SW 1271 (cell line): ENCODE data around the gene MAP3K8.
"Not testable (repeated sequence)": the region's sequence is repeated elsewhere in the genome, so short reads cannot be mapped to it uniquely, and the experiment has no call there.

Experiments
- DNase-seq, 2 experiments: peaks; one replicate each; lab custom pipeline; 2025; lab: John Stamatoyannopoulos, UW

Gene MAP3K8

DNA sequence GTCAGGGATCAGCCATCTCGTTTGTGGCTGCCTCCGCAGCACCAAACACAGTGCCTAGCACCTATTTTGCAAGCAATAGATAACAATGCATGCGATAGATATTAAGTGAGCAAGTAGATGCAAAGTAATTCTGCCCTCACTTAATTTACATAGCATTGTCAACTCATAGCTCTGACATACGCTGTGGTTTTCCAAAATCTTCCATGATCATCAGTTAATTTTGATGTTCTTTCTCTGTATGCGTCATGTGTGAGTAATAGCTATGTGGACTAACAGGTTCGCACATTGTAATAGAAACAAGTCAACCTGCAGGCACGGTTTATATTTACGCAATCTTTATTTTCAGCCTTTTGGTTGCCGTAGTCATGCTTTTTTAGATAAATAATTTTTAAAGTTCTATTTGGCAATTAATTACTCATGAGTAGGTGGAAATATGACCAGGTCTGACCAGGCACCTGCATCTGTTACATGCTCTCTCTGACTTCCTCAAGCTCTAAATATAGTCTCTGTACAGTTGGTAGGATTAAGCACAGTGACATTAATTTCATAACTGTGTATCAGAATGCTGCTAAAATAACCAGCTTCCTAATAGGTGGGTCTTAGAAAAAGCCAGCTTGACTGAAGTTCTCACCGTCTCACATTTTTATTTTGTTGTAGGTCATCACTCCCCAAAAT, 13.3 kb downstream of the MAP3K8 start:
- DNase-seq, result no peak

- DNase-seq, result no peak
These were observed 14.1 kb downstream of the MAP3K8 start for GRCh38 chr10:30448092-30448491.

- DNase-seq, result no peak
These were observed 20.0 kb downstream of the MAP3K8 start for GRCh38 chr10:30453764-30454527.

DNA sequence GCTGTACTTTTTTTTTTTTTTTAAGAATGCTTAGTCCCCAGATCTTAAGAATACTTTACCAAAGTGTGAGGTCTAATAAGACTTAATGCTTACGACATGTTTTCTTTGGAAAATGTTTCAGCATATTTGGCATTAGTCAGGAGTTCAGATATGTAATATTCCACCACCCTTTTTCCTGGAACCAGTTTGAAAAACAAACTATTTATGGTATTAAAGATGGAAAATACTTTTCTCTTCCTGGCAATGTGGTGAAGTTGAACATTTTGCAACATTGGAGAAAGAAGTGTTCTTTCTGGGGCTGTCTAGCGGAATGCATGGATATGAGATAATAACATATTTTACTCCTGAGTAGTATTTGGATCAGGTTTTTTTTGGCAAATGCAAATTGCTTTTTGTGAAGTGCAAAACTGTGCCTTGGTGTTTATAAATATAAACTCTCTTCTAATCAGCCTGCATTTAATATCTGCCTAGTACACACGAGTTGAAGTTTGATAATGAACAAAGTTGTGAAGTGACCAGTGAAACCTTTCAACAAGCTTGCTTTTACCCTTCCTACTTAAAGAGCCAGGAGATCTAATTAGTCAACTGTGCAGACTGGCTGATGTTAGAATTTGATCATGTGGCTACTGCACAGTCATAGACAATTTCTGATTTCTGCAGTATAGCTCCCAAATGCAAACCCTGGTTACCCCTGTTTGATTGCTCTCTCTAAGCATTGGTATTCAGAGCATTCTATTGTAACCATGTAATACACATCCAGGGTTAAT, 20.9 kb downstream of the MAP3K8 start:
- DNase-seq, result no peak

DNA sequence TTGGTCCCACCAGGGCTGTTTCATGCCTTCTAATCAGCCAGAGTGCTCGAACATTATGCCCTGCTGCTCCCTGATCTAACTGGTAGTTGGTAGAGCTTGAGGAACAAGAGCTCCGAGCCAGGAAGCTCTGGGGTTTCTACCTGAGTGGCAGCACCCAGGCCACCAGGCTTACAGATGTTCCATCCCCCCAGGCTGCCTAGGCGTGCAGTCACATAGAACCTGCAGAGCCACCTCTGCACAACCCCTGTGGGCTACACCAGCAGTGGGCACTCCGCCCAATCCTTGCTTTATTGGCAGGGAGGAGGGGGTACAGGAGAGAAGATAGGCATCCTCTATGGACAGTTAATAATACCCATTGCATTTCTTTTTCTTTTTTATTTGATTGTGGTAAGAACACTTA, 21.8 kb downstream of the MAP3K8 start:
- no peak for DNase-seq

GRCh38 chr10:30456266-30456665, 22.3 kb downstream of the MAP3K8 start:
- DNase-seq, result no peak

DNA sequence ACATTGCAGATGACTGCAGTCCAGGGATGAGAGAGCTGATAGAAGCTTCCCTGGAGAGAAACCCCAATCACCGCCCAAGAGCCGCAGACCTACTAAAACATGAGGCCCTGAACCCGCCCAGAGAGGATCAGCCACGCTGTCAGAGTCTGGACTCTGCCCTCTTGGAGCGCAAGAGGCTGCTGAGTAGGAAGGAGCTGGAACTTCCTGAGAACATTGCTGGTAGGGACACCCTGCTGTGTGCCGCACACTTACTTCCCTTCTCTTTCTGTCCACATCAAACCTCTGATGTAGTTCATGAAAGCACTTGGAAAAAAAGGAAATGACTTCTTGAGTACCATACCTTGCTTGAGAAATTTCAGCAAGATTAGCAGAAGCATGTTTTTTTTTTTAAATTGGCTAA, 25.3 kb downstream of the MAP3K8 start:
- DNase-seq, result no peak

GRCh38 chr10:30460121-30460520, 26.1 kb downstream of the MAP3K8 start:
- DNase-seq, result no peak

DNA sequence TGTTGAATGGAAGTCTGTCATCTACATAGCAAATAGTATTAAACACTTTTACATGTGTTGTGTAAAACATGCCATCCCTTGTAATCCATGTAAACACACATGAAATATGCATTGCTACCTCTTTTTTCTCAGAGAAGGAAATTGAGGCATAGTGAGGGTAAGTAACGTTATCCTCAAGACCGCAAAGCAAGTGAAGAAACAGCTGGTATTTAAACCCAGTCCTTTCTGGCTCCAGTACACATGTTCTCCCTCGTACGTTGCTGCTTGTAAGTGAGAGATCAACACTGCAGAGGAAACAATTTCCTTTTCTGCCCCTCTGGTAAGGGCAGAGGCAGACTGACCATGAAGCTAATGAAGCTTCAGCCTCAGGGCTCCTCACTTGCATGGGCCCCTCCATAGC, 28.5 kb downstream of the MAP3K8 start:
- DNase-seq, result no peak

DNA sequence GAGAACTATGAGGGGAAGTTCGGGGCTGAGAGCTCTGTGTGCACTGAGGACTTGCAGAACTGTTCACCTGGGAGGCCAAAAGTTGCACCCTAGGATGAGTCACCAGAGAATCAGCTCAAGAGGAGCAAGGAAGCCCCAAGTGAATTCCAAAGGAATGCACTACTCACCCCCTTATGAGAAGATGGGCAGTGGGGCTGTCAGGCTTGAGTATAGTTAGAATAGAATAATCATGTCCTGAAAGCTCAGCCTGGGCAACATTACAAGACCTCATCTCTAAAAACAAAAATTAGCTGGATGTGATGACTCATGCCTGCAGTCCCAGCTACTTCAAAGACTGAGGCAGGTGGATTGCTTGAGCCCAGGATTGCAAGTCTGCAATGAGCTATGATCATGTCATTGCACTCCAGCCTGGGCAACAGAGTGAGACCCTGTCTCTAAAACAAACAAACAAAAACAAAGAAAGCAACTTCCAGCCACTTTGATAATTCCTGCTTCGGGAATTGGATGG, 30.0 kb downstream of the MAP3K8 start:
- DNase-seq, result no peak

- DNase-seq, result no peak
These were observed 30.7 kb downstream of the MAP3K8 start for GRCh38 chr10:30464675-30465074.

GRCh38 chr10:30466445-30466844, 32.5 kb downstream of the MAP3K8 start:
- no peak for DNase-seq

- DNase-seq, result no peak
These were observed 33.8 kb downstream of the MAP3K8 start for GRCh38 chr10:30467651-30468338.

DNA sequence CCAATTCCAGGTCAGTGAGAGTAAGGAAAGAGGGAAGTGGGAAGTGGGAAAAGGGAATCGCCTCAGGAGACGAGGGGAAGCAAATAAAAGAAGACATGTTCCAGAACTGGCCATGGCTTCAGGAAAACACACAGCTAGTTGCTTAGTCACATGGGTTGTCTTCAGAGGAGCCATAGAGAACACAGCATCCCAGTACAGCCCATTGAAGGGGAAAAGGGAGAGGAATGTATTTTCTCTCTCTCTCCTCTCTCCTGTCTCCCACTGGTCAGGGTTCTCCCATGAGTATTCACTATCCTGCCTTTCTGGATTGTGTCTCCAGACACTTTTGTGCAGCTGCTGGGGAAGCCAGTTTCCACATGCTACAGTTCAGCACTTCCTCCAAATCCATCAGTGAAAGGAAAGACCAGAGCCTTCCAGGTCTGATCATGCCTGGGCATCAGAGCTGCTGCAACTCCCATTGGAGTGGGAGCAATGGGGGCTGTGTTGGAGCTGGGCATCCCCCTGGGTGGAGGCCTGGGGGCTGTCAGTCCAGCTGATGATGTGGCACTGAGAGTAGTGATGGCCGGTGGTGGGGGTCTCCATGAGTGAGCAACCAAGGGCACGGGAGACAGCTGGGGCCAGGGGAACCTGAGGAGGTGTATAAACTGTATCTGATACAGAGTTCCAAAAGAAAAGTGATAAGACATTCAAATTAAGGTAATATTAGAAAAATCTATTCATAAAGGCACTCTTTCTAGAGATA, 38.6 kb downstream of the MAP3K8 start:
- no peak for DNase-seq

DNA sequence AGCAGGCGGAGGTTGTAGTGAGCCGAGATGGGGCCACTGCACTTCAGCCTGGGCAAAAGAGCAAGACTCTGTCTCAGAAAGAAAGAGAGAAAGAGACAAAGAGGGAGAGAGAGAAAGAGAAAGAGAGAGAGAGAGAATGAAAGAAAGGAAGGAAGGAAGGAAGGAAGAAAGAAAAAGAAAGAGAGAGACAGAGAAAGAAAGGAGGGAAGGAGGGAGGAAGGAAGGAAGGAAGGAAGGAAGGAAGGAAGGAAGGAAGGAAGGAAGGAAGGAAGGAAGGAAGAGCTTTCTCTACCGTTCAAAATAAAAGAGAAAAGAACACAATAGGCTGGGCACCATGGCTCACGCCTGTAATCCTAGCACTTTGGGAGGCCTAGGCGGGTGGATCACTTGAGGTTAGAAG, 41.5 kb downstream of the MAP3K8 start:
- DNase-seq, result not testable (repeated sequence)

GRCh38 chr10:30476511-30477155, 42.6 kb downstream of the MAP3K8 start:
- no peak for DNase-seq

DNA sequence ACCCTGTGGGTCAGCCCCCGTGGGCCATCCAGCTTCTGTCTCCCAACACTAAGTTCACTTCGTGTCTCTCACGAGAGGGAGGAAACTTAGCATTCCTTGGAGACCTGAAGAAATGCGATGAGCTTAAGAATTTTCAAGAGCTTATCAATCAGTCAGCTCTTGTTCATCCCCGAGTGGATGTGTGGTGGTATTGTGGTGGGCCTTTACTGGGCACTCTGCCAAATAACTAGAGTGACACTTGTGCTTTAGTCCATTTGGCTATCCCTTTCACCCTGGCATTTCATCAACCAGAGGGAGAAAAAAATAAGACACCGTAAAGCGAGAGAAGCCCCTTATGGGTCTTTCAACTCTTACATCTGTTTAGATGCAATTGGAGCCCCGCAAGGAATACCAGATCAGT, 45.5 kb downstream of the MAP3K8 start:
- DNase-seq, result not testable (repeated sequence)

DNA sequence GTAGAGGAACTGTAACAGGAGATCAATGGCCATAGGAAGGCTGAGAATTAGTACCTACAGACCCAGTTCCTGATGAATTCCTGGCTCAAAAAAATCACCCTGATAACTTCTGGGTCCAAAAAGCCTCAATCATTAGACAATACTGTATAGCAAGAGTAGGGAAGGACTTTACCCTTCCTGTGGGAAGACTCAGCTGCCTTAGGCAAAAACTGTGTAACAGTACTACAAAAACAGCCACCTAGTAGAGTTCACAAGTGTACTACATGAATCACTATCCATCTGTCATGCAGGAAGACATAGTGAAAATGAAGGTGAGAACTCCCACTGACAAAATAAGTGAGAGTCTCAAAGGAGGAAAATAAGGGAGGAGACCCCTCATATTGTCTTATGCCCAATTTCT, 47.6 kb downstream of the MAP3K8 start:
- DNase-seq, result no peak

- no peak for DNase-seq
These were observed 54.3 kb downstream of the MAP3K8 start for GRCh38 chr10:30488316-30488715.

DNA sequence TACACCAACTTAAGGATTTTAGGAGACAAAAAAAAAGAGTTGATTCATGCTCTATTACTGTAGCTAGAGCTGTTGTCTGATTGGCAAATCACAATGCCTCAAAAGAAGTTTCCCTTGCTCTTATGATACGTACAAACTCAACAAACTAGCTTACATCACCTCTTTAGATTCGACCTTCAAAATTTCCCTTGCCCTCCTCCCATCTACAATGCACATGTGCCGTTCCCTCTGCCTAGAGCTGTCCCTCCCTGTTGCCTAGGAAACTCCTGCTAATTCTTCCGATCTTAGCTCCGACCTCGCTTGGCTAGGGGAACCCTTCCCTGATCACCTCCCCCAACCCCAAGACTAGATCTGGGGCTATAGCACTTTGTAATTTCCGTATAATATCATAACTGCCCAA, 55.4 kb downstream of the MAP3K8 start:
- no peak for DNase-seq
